ENCODE data around the gene BICD1. TPM values are rescaled to one million over a fixed set of nuclear protein-coding genes. Genes with fewer than 3 reads are reported as not detected.

The BICD1 gene
- total and polyA plus RNA-seq, 2 donors (not counting 1 experiment from before 2014, with no cell fraction given) = 15.2 to 93.5 TPM

GRCh38 chr12:32211066-32211899, 104.6 kb downstream of the BICD1 start:
- no peak for DNase-seq
- H4K20me1 ChIP-seq (ENCODE audit: control insufficient read depth, insufficient read depth, low read length, poor library complexity, severe bottlenecking) = no peaks in the 10 kb centered on the region
- no peaks in the 10 kb centered on the region for H3K27me3 ChIP-seq (replicated peaks in 1 of 4; ENCODE audit: control extremely low read depth in 1 of 4, control insufficient read depth in 3 of 4, insufficient read depth in 4 of 4, low read length in 3 of 4)
- no CpG with 5 or more reads among the region's 2 CpGs for WGBS (ENCODE audit: insufficient coverage)
- H3K36me3 ChIP-seq (replicated peaks in 1 of 2; ENCODE audit: control extremely low read depth in 1 of 2, control insufficient read depth in 1 of 2, extremely low read depth in 1 of 2, insufficient read depth in 2 of 2, low read length in 1 of 2) = peaks cover 0 to 3% of the 10 kb centered on the region in 2 experiments
- H3K27ac ChIP-seq (ENCODE audit: low read length in 2 of 2) = no peak overlapping the region
- no peak overlapping the region for H3K4me3 Mint-ChIP-seq
- no peak overlapping the region for H3K27ac Mint-ChIP-seq
- ChIA-PET POLR2A (no interaction called here), CTCF (no interaction called here)
- no peak overlapping the region for H3K4me2 ChIP-seq (replicated peaks; ENCODE audit: low read depth, low read length, poor library complexity, severe bottlenecking)
- no peak overlapping the region for H3K9ac ChIP-seq (ENCODE audit: low read length)
- H3K27me3 Mint-ChIP-seq = no peaks in the 10 kb centered on the region
- H2AFZ ChIP-seq (ENCODE audit: insufficient read depth, low read depth, low read length, poor library complexity, severe bottlenecking) = no peak overlapping the region
- H3K4me3 ChIP-seq (ENCODE audit: control extremely low read depth in 1 of 5, extremely low read depth in 1 of 5, insufficient read depth in 1 of 5, low read depth in 2 of 5, low read length in 4 of 5) = no peak overlapping the region
- intact Hi-C loops (cut with micrococcal nuclease) = loop anchor here (5.0 kb wide), 1 partner anchor 41 kb away; no protein-coding TSS in a partner anchor
- no peak for ATAC-seq (ENCODE audit: low read depth)
- peaks cover 29% of the 10 kb centered on the region for H3K4me1 Mint-ChIP-seq
- H3K79me2 ChIP-seq (ENCODE audit: control insufficient read depth, insufficient read depth, low read length) = no peaks in the 10 kb centered on the region
- TF ChIP-seq CTCF (IDR thresholded peaks at IDR 0.05) (no peak), EZH2 (IDR thresholded peaks at IDR 0.05; ENCODE audit: borderline replicate concordance, insufficient read depth, low read depth, low read length, poor library complexity, severe bottlenecking) (no peak)
- H3K4me1 ChIP-seq (ENCODE audit: control insufficient read depth in 2 of 2, insufficient read depth in 2 of 2, low read length in 2 of 2) = peaks cover 3 to 11% of the 10 kb centered on the region in 2 donors
- H3K9me3 Mint-ChIP-seq (ENCODE audit: insufficient read depth) = no peaks in the 10 kb centered on the region
- H3K9me3 ChIP-seq (ENCODE audit: control extremely low read depth in 1 of 3, control insufficient read depth in 2 of 3, insufficient read depth in 1 of 3, low read length in 2 of 3) = no peaks in the 10 kb centered on the region

- H3K36me3 ChIP-seq (replicated peaks in 1 of 2; ENCODE audit: control extremely low read depth in 1 of 2, control insufficient read depth in 1 of 2, extremely low read depth in 1 of 2, insufficient read depth in 2 of 2, low read length in 1 of 2) = peaks cover 0 to 8% of the 10 kb centered on the region in 2 experiments
- no peaks in the 10 kb centered on the region for H3K79me2 ChIP-seq (ENCODE audit: control insufficient read depth, insufficient read depth, low read length)
- POLR2A ChIA-PET = no interaction called here
- no peak overlapping the region for H3K27ac ChIP-seq (ENCODE audit: low read length in 2 of 2)
- TF ChIP-seq EZH2 (IDR thresholded peaks at IDR 0.05; ENCODE audit: borderline replicate concordance, insufficient read depth, low read depth, low read length, poor library complexity, severe bottlenecking) (no peak), CTCF (IDR thresholded peaks at IDR 0.05) (no peak)
- Mint-ChIP-seq H3K27me3 (no peaks in the 10 kb centered on the region), H3K4me3 (no peak overlapping the region), H3K4me1 (peaks cover 29% of the 10 kb centered on the region), H3K27ac (no peak overlapping the region), H3K9me3 (ENCODE audit: insufficient read depth) (no peaks in the 10 kb centered on the region)
- no peak for ATAC-seq (ENCODE audit: low read depth)
- CTCF ChIA-PET = no interaction called here
- H3K9ac ChIP-seq (ENCODE audit: low read length) = no peak overlapping the region
- H3K4me2 ChIP-seq (replicated peaks; ENCODE audit: low read depth, low read length, poor library complexity, severe bottlenecking) = no peak overlapping the region
- H2AFZ ChIP-seq (ENCODE audit: insufficient read depth, low read depth, low read length, poor library complexity, severe bottlenecking) = no peak overlapping the region
- H3K4me3 ChIP-seq (ENCODE audit: control extremely low read depth in 1 of 5, extremely low read depth in 1 of 5, insufficient read depth in 1 of 5, low read depth in 2 of 5, low read length in 4 of 5) = no peak overlapping the region
- H3K4me1 ChIP-seq (ENCODE audit: control insufficient read depth in 2 of 2, insufficient read depth in 2 of 2, low read length in 2 of 2) = peaks cover 3 to 11% of the 10 kb centered on the region in 2 donors
- DNase-seq = no peak
- H4K20me1 ChIP-seq (ENCODE audit: control insufficient read depth, insufficient read depth, low read length, poor library complexity, severe bottlenecking) = no peaks in the 10 kb centered on the region
- intact Hi-C loops (cut with micrococcal nuclease) = loop anchor here (5.0 kb wide), 1 partner anchor 40 kb away; no protein-coding TSS in a partner anchor
- no peaks in the 10 kb centered on the region for H3K9me3 ChIP-seq (ENCODE audit: control extremely low read depth in 1 of 3, control insufficient read depth in 2 of 3, insufficient read depth in 1 of 3, low read length in 2 of 3)
- 100% methylated on average over 1 of the region's 2 CpGs for WGBS (ENCODE audit: insufficient coverage)
- H3K27me3 ChIP-seq (replicated peaks in 1 of 4; ENCODE audit: control extremely low read depth in 1 of 4, control insufficient read depth in 3 of 4, insufficient read depth in 4 of 4, low read length in 3 of 4) = no peaks in the 10 kb centered on the region
These were observed 105.2 kb downstream of the BICD1 start for GRCh38 chr12:32211900-32212156.
